NCI-H526 (cell line): ENCODE data around the gene SPON1.

ENCODE experiments used
- DNase-seq, 2 experiments: peaks; one replicate each; lab custom pipeline; 2025; lab: John Stamatoyannopoulos, UW

The SPON1 gene

GRCh38 chr11:13944016-13944415 lies 18.5 kb upstream of the SPON1 start:
- DNase-seq: no peak

- no peak for DNase-seq
These were observed 17.6 kb upstream of the SPON1 start for GRCh38 chr11:13944911-13945425.

GRCh38 chr11:13947379-13947778 lies 15.1 kb upstream of the SPON1 start:
- no peak for DNase-seq

GRCh38 chr11:13949876-13950275 lies 12.6 kb upstream of the SPON1 start:
- DNase-seq: peak in 1 of 2 experiments; percentile 8

GRCh38 chr11:13952221-13952620 lies 10.3 kb upstream of the SPON1 start:
- no peak for DNase-seq

- DNase-seq: no peak
These were observed 9.9 kb upstream of the SPON1 start for GRCh38 chr11:13952668-13953067.

- no peak for DNase-seq
These were observed 7.9 kb upstream of the SPON1 start for GRCh38 chr11:13954591-13954990.

GRCh38 chr11:13955971-13956421 lies 6.5 kb upstream of the SPON1 start:
- DNase-seq: peak; percentile 26 to 74

GRCh38 chr11:13956988-13957387 lies 5.5 kb upstream of the SPON1 start:
- DNase-seq: no peak

- no peak for DNase-seq
These were observed 3.7 kb upstream of the SPON1 start for GRCh38 chr11:13958641-13959400.

- DNase-seq: no peak
These were observed 343 bp upstream of the SPON1 start for GRCh38 chr11:13962198-13962561.

- peak in 1 of 2 experiments; percentile 51 for DNase-seq
These were observed 836 bp downstream of the SPON1 start for GRCh38 chr11:13963169-13963948.

- DNase-seq: peak in 1 of 2 experiments; percentile 64
These were observed 1.6 kb downstream of the SPON1 start for GRCh38 chr11:13963949-13964770.

GRCh38 chr11:13964771-13965074 lies 2.2 kb downstream of the SPON1 start:
- DNase-seq: no peak

- no peak for DNase-seq
These were observed 2.8 kb downstream of the SPON1 start for GRCh38 chr11:13965337-13965736.

GRCh38 chr11:13966013-13966412 lies 3.5 kb downstream of the SPON1 start:
- no peak for DNase-seq

GRCh38 chr11:13966486-13966885 lies 4.0 kb downstream of the SPON1 start:
- DNase-seq: no peak

- DNase-seq: peak; percentile 8 to 63
These were observed 8.5 kb downstream of the SPON1 start for GRCh38 chr11:13970986-13971385.

GRCh38 chr11:13972043-13972910 lies 9.8 kb downstream of the SPON1 start:
- no peak for DNase-seq

- DNase-seq: no peak
These were observed 10.4 kb downstream of the SPON1 start for GRCh38 chr11:13972944-13973343.

GRCh38 chr11:13974631-13975030 lies 12.1 kb downstream of the SPON1 start:
- DNase-seq: no peak
